Coronary artery (tissue), 2 donors: ENCODE measurements around the gene UBASH3B.
A peak's percentile ranks its signal among the peaks of the same experiment; 100 is the strongest.

Experiments
- DNase-seq: peaks from one replicate; pipeline ENCODE4 v3.0.0-alpha.2; 2017; ENCODE audit warnings: low spot score
- H3K27ac ChIP-seq, 2 donors: fragments of 200-600 bp; sonication (generic); one replicate each; pipeline ENCODE4 v1.5.1; 2016 to 2019
- H3K4me3 ChIP-seq: fragments of 200-600 bp; sonication (generic); 2 replicates; pipeline ENCODE4 v1.5.1; 2016; ENCODE audit warnings: mild to moderate bottlenecking, moderate library complexity
- CTCF ChIP-seq: fragments of 200-600 bp; sonication (generic); IDR thresholded peaks from one replicate; pipeline ENCODE4 v1.5.1; 2019; ENCODE audit warnings: antibody characterized with exemption

The UBASH3B gene

GRCh38 chr11:122634501-122634900 is 21.0 kb upstream of the UBASH3B start:
- Histone ChIP-seq H3K27ac (no peak overlapping the region), H3K4me3 (no peak overlapping the region)
- DNase-seq, result no peak
- TF ChIP-seq CTCF, result no peak

DNA sequence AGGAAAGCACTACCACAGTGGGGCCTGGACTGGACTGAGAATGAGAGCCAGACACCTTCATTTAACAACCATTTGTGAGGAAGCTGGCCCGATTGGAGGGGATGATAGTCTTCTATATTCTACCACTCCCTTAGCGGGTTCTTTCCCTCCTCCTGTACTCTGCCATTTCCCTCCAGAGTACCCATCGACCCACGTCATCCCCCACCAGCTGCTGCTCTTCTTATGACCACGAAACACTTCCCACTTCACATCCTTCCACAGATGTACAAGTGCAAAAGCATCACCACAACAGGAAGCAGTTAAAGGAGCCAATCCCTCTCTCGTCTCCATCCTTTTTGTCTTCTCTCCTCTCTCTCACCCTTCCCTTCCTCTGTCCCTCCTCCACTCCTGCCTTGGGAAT is 18.0 kb upstream of the UBASH3B start:
- no peak overlapping the region for H3K27ac ChIP-seq
- no peak overlapping the region for H3K4me3 ChIP-seq
- no peak for TF ChIP-seq CTCF
- DNase-seq, result no peak

DNA sequence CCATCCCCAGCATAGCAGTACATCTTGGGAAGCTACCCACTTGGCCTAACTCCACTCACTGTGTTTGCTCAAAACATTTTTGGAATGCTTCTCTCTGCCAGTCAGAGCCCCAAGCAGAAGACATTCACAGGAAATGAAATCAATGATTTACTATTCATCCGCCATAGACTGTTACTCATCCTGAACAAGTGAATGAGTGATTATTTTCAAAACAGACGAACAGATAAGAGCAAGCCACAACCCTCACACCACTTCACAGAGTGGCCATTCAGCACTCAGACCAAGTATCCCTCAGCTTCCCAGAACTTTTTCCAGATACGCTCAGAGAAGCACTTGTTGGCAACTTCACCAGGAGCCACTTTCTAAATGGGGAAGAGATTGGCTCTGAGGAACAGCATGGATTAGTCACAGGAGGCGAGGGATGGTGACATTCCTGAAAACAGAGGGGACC is 13.0 kb upstream of the UBASH3B start:
- Histone ChIP-seq H3K27ac (peak overlapping the region in 1 of 2 donors; percentile 54), H3K4me3 (peak overlapping the region; percentile 32)
- DNase-seq, result no peak
- TF ChIP-seq CTCF, result no peak

DNA sequence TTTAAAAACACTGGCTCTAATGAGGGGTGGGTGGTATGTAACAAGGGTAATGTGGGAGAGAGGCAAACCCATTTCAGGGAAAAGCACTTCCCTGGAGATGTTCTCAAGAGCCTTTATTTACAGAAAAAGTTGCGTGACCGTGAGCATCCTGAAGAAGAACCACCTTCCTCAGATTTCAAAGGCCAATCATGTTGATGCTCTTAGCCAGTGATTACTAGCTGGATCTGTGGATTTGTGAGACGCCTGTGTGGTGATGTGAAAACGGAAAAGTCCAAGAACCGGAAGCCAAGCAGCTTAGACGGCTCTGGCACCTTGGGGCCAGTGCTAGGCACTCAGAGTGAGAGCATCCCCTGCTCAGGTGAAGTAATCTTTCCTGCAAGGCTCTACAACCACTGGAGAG is 12.6 kb upstream of the UBASH3B start:
- no peak for TF ChIP-seq CTCF
- Histone ChIP-seq H3K27ac (peak overlapping the region in 1 of 2 donors; percentile 54), H3K4me3 (peak overlapping the region; percentile 32)
- no peak for DNase-seq

DNA sequence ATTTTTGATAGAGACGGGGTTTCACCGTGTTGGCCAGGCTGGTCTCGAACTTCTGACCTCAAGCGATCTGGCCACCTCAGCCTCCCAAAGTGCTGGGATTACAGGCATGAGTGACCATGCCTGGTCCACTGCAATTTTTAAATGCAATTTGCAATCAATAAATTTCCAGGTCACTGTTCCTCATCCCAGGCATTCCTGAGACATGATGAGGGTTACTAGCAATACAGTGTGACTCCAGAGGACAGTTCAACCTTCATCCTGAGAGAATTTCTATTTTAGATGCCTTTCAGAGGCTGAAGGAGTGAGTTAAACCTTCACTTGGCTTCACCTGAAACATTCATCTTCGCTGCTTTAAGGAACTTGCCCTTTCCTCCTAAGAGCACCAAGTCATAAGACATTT is 9.7 kb upstream of the UBASH3B start:
- TF ChIP-seq CTCF, result no peak
- no peak for DNase-seq
- Histone ChIP-seq H3K4me3 (no peak overlapping the region), H3K27ac (no peak overlapping the region)

DNA sequence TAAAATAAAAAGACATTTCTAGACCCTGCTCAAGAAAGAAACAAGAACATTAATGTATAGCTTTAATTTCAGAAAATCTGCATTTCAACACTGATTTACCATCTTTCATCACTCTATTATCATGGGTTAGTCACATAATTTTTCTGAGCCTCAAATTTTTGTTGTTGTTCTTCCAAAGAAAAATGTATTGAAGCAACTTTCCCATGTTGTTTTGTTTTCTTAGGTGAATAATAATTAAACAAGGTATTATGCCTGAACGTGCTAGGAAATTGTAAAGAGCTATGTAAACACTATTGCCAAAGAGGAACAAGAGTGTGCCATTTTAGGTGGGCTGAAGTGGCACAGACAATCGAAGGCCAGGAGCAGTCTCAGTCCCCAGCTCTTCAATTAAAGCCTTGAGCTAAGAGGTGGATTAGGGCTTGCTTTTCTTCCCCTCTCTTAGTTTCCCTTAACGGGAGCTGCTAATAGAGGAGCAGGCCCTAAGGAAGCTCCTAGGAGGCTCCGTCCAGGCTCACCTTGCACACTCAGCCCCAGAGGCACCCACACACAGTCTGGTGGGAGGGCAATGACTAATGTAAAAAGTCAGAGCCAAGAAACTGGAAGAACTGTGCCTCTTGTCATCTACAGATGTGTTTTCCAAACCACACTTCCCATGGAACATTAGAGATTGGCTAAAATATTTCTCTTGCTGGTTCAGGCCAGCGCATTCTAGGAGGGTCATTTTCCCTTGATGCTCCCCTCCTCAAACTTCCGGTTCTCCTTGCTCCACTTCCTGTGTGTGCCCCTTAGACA is 8.8 kb upstream of the UBASH3B start:
- TF ChIP-seq CTCF, result no peak
- no peak for DNase-seq

GRCh38 chr11:122647736-122648275 is 7.7 kb upstream of the UBASH3B start:
- no peak for TF ChIP-seq CTCF

More for the DNA sequence above, 8.8 kb upstream of the UBASH3B start:
- Histone ChIP-seq H3K27ac (no peak overlapping the region), H3K4me3 (no peak overlapping the region)

More at GRCh38 chr11:122647736-122648275, 7.7 kb upstream of the UBASH3B start:
- Histone ChIP-seq H3K4me3 (no peak overlapping the region), H3K27ac (no peak overlapping the region)
- DNase-seq, result no peak
